HepG2 (cell line): ENCODE measurements around the gene NRGN. TPM values are rescaled to one million over a fixed set of nuclear protein-coding genes. Genes with fewer than 3 reads are reported as not detected.

ENCODE experiments used
- BCL6 ChIP-seq: IDR thresholded peaks from 2 replicates; pipeline ENCODE4 v1.6.1; 2016; ENCODE audit warnings: missing genetic modification reagents, missing compliant biosample characterization
- EED ChIP-seq: sonication (generic); formaldehyde crosslinking; IDR thresholded peaks from 2 replicates; pipeline ENCODE4 v1.5.0; 2020; ENCODE audit warnings: mild to moderate bottlenecking, missing genetic modification reagents
- HOXA3 ChIP-seq: sonication (generic); formaldehyde crosslinking; IDR thresholded peaks from 2 replicates; pipeline ENCODE4 v1.5.0; 2020; ENCODE audit warnings: missing genetic modification reagents
- KDM2A ChIP-seq: sonication (generic); formaldehyde crosslinking; IDR thresholded peaks from 2 replicates; pipeline ENCODE4 v1.4.0; 2020; ENCODE audit warnings: low read depth, missing genetic modification reagents, borderline replicate concordance
- MAFF ChIP-seq: IDR thresholded peaks from 2 replicates; pipeline ENCODE4 v1.6.1; 2011; ENCODE audit warnings: low read depth, low read length, improper control_type of control experiment
- MEF2D ChIP-seq: sonication (generic); formaldehyde crosslinking; IDR thresholded peaks from 2 replicates; pipeline ENCODE4 v1.5.1; 2020; ENCODE audit warnings: mild to moderate bottlenecking, missing genetic modification reagents
- RXRB ChIP-seq: IDR thresholded peaks from 2 replicates; pipeline ENCODE4 v1.6.1; 2016; ENCODE audit warnings: borderline replicate concordance, missing genetic modification reagents, missing compliant biosample characterization
- SKIL ChIP-seq: sonication (generic); formaldehyde crosslinking; IDR thresholded peaks from 2 replicates; pipeline ENCODE4 v1.8.0; 2022; ENCODE audit warnings: missing genetic modification reagents, mild to moderate bottlenecking, moderate library complexity, borderline replicate concordance
- TGIF2 ChIP-seq: IDR thresholded peaks from 2 replicates; pipeline ENCODE4 v1.6.1; 2016; ENCODE audit warnings: control low read depth, missing compliant biosample characterization
- ZFY ChIP-seq: sonication (generic); formaldehyde crosslinking; IDR thresholded peaks from 2 replicates; pipeline ENCODE4 v1.4.0; 2020; ENCODE audit warnings: missing genetic modification reagents
- ZNF263 ChIP-seq: sonication (generic); formaldehyde crosslinking; IDR thresholded peaks from 2 replicates; pipeline ENCODE4 v1.4.0; 2020; ENCODE audit warnings: missing genetic modification reagents
- ZNF564 ChIP-seq: sonication (generic); formaldehyde crosslinking; IDR thresholded peaks from 2 replicates; pipeline ENCODE4 v1.8.1; 2023; ENCODE audit warnings: mild to moderate bottlenecking, missing genetic modification reagents
- ZNF747 ChIP-seq: sonication (generic); formaldehyde crosslinking; IDR thresholded peaks from 2 replicates; pipeline ENCODE4 v1.8.1; 2023; ENCODE audit warnings: missing genetic modification reagents, mild to moderate bottlenecking, borderline replicate concordance
- ZUFSP ChIP-seq: sonication (generic); formaldehyde crosslinking; IDR thresholded peaks from 2 replicates; pipeline ENCODE4 v1.9.0; 2021; ENCODE audit warnings: missing genetic modification reagents, mild to moderate bottlenecking, borderline replicate concordance
- polyA plus RNA-seq, 8 experiments: library from polyadenylated mRNA; depleted of rRNA in 3 of 8; stranded (reverse) in 7 of 8; unstranded in 1 of 8; fragments of >200 nt; fragmentation: Illumina TruSeq in 4 of 8; extraction: Trizol in 4 of 8; gene quantifications; 2 replicates each; pipeline versions ENCODE4 v1.2.1 to v1.2.3, GENCODE V29; 2011 to 2016; ENCODE audit warnings: low read depth in 4 of 8, missing spikeins in 1 of 8, mixed read lengths in 1 of 8; ENCODE audit not compliant: insufficient read depth in 1 of 8
- total RNA-seq, 5 experiments: library from RNA; depleted of rRNA; stranded (reverse); fragments of >200 nt; fragmentation: Illumina TruSeq; extraction: Trizol; gene quantifications; 2 replicates each; pipeline ENCODE4 v1.2.3, GENCODE V29; 2016; ENCODE audit warnings: low read depth in 1 of 5
- TF ChIP-seq, protein P1 (sequence below): IDR thresholded peaks from 2 replicates; pipeline ENCODE4 v1.6.1; 2016; ENCODE audit warnings: low read depth, missing genetic modification reagents, missing compliant biosample characterization
- TF ChIP-seq, protein P2 (sequence below): sonication (generic); formaldehyde crosslinking; IDR thresholded peaks from 2 replicates; pipeline ENCODE4 v1.4.0; 2020; ENCODE audit warnings: low read depth, missing genetic modification reagents

NRGN gene
- total and polyA plus RNA-seq, 2 of the 13 experiments (the other 11 are each of a cell fraction or from before 2014, with no cell fraction given), result 0.22 TPM; not detected in 1

- TF ChIP-seq, protein P1, sequence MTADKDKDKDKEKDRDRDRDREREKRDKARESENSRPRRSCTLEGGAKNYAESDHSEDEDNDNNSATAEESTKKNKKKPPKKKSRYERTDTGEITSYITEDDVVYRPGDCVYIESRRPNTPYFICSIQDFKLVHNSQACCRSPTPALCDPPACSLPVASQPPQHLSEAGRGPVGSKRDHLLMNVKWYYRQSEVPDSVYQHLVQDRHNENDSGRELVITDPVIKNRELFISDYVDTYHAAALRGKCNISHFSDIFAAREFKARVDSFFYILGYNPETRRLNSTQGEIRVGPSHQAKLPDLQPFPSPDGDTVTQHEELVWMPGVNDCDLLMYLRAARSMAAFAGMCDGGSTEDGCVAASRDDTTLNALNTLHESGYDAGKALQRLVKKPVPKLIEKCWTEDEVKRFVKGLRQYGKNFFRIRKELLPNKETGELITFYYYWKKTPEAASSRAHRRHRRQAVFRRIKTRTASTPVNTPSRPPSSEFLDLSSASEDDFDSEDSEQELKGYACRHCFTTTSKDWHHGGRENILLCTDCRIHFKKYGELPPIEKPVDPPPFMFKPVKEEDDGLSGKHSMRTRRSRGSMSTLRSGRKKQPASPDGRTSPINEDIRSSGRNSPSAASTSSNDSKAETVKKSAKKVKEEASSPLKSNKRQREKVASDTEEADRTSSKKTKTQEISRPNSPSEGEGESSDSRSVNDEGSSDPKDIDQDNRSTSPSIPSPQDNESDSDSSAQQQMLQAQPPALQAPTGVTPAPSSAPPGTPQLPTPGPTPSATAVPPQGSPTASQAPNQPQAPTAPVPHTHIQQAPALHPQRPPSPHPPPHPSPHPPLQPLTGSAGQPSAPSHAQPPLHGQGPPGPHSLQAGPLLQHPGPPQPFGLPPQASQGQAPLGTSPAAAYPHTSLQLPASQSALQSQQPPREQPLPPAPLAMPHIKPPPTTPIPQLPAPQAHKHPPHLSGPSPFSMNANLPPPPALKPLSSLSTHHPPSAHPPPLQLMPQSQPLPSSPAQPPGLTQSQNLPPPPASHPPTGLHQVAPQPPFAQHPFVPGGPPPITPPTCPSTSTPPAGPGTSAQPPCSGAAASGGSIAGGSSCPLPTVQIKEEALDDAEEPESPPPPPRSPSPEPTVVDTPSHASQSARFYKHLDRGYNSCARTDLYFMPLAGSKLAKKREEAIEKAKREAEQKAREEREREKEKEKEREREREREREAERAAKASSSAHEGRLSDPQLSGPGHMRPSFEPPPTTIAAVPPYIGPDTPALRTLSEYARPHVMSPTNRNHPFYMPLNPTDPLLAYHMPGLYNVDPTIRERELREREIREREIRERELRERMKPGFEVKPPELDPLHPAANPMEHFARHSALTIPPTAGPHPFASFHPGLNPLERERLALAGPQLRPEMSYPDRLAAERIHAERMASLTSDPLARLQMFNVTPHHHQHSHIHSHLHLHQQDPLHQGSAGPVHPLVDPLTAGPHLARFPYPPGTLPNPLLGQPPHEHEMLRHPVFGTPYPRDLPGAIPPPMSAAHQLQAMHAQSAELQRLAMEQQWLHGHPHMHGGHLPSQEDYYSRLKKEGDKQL (CRISPR knock-in tag), result no peak
- peak; percentile 51; the same call in 1 of the 2 replicates for TF ChIP-seq BCL6 (CRISPR knock-in tag)
- TF ChIP-seq, protein P2, sequence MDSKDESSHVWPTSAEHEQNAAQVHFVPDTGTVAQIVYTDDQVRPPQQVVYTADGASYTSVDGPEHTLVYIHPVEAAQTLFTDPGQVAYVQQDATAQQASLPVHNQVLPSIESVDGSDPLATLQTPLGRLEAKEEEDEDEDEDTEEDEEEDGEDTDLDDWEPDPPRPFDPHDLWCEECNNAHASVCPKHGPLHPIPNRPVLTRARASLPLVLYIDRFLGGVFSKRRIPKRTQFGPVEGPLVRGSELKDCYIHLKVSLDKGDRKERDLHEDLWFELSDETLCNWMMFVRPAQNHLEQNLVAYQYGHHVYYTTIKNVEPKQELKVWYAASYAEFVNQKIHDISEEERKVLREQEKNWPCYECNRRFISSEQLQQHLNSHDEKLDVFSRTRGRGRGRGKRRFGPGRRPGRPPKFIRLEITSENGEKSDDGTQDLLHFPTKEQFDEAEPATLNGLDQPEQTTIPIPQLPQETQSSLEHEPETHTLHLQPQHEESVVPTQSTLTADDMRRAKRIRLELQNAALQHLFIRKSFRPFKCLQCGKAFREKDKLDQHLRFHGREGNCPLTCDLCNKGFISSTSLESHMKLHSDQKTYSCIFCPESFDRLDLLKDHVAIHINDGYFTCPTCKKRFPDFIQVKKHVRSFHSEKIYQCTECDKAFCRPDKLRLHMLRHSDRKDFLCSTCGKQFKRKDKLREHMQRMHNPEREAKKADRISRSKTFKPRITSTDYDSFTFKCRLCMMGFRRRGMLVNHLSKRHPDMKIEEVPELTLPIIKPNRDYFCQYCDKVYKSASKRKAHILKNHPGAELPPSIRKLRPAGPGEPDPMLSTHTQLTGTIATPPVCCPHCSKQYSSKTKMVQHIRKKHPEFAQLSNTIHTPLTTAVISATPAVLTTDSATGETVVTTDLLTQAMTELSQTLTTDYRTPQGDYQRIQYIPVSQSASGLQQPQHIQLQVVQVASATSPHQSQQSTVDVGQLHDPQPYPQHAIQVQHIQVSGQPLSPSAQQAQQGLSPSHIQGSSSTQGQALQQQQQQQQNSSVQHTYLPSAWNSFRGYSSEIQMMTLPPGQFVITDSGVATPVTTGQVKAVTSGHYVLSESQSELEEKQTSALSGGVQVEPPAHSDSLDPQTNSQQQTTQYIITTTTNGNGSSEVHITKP (CRISPR knock-in tag), result peak; percentile 93
- TF ChIP-seq KDM2A (CRISPR knock-in tag), result peak; percentile 53; the same call in 1 of the 2 replicates
- peak; percentile 35; the same call in 1 of the 2 replicates for TF ChIP-seq RXRB (CRISPR knock-in tag)
- TF ChIP-seq ZFY (CRISPR knock-in tag), result peak; percentile 38; the same call in 1 of the 2 replicates
- TF ChIP-seq ZNF564 (CRISPR knock-in tag), result no peak
- peak; percentile 87 for TF ChIP-seq ZNF263
- TF ChIP-seq HOXA3 (CRISPR knock-in tag), result 0 out of 2 replicates have a peak, but pooled peaks have one; percentile 2
- TF ChIP-seq TGIF2 (CRISPR knock-in tag), result no peak
- no peak for TF ChIP-seq MAFF
- 0 out of 2 replicates have a peak, but pooled peaks have one; percentile 63 for TF ChIP-seq SKIL (CRISPR knock-in tag)
- TF ChIP-seq EED (CRISPR knock-in tag), result no peak
- TF ChIP-seq ZUFSP (CRISPR knock-in tag), result no peak
- TF ChIP-seq MEF2D (CRISPR knock-in tag), result no peak
- no peak for TF ChIP-seq ZNF747 (CRISPR knock-in tag)
These were observed 12.2 kb downstream of the NRGN start, which contains the start of gene VSIG2 (continued) for GRCh38 chr11:124751741-124752470.
